WTC11 (cell line): Measurements from ENCODE around the gene ZNF771. TPM values are rescaled to one million over a fixed set of nuclear protein-coding genes. Genes with fewer than 3 reads are reported as not detected.

Source experiments
- ATAC-seq: fragments of 200-7000 bp; cut with Tn5 transposase; 2 replicates; pipeline ENCODE4 v1.10.0; 2021; ENCODE audit warnings: mild to moderate bottlenecking, moderate library complexity
- CTCF ChIA-PET: fragments of 300-600 bp; sonication (Branson Sonifier 250); formaldehyde crosslinking; loops from one replicate; lab custom pipeline; 2021; ENCODE audit warnings: antibody characterized with exemption; lab: Charles Lee
- POLR2A ChIA-PET: fragments of 350-600 bp; sonication (Branson Sonifier 250); formaldehyde crosslinking; loops from one replicate; lab custom pipeline; 2021; ENCODE audit warnings: antibody characterized with exemption; lab: Charles Lee
- DNase-seq: peaks from one replicate; pipeline ENCODE4 v3.0.0; 2021; ENCODE audit warnings: low spot score
- H3K27ac Mint-ChIP-seq: 2 replicates; pipeline ENCODE4 v1.8.0; 2021; ENCODE audit warnings: mixed read lengths
- H3K27me3 Mint-ChIP-seq: 2 replicates; pipeline ENCODE4 v1.8.0; 2021; ENCODE audit warnings: low read depth, mild to moderate bottlenecking, moderate library complexity, mixed read lengths
- H3K36me3 Mint-ChIP-seq: 2 replicates; pipeline ENCODE4 v1.8.0; 2021; ENCODE audit warnings: mixed read lengths
- H3K4me1 Mint-ChIP-seq: 2 replicates; pipeline ENCODE4 v1.8.0; 2022; ENCODE audit warnings: mixed read lengths
- H3K4me3 Mint-ChIP-seq: 2 replicates; pipeline ENCODE4 v1.8.0; 2021; ENCODE audit warnings: mild to moderate bottlenecking, moderate library complexity, mixed read lengths
- H3K9me3 Mint-ChIP-seq: 2 replicates; pipeline ENCODE4 v1.8.0; 2021; ENCODE audit warnings: mixed read lengths
- CREM ChIP-seq: sonication (generic); formaldehyde crosslinking; IDR thresholded peaks from 2 replicates; pipeline ENCODE4 v1.8.1; 2022; ENCODE audit warnings: mild to moderate bottlenecking, missing genetic modification reagents, moderate library complexity
- ESRRA ChIP-seq: sonication (generic); formaldehyde crosslinking; IDR thresholded peaks from 2 replicates; pipeline ENCODE4 v1.8.1; 2022; ENCODE audit warnings: mild to moderate bottlenecking, missing genetic modification reagents, borderline replicate concordance
- ETV6 ChIP-seq: sonication (generic); formaldehyde crosslinking; IDR thresholded peaks from 2 replicates; pipeline ENCODE4 v1.8.1; 2022; ENCODE audit warnings: mild to moderate bottlenecking, missing genetic modification reagents
- FOXK1 ChIP-seq: sonication (generic); formaldehyde crosslinking; IDR thresholded peaks from 2 replicates; pipeline ENCODE4 v1.8.0; 2022; ENCODE audit warnings: mild to moderate bottlenecking, moderate library complexity, missing genetic modification reagents
- FOXP1 ChIP-seq: sonication (generic); formaldehyde crosslinking; IDR thresholded peaks from 2 replicates; pipeline ENCODE4 v1.8.0; 2022; ENCODE audit warnings: missing genetic modification reagents, mild to moderate bottlenecking, moderate library complexity, borderline replicate concordance
- GABPB1 ChIP-seq: sonication (generic); formaldehyde crosslinking; IDR thresholded peaks from 2 replicates; pipeline ENCODE4 v1.8.1; 2023; ENCODE audit warnings: mild to moderate bottlenecking, missing genetic modification reagents
- JAZF1 ChIP-seq: fragments of 250-450 bp; sonication (Bioruptor Pico); IDR thresholded peaks from 2 replicates; pipeline ENCODE4 v1.9.0; 2021; ENCODE audit warnings: moderate library complexity, mild to moderate bottlenecking, inconsistent platforms
- JUN ChIP-seq: sonication (generic); formaldehyde crosslinking; IDR thresholded peaks from 2 replicates; pipeline ENCODE4 v1.8.0; 2023; ENCODE audit warnings: mild to moderate bottlenecking, missing genetic modification reagents
- NR3C1 ChIP-seq: sonication (generic); formaldehyde crosslinking; conservative IDR thresholded peaks from 2 replicates; pipeline ENCODE4 v1.8.1; 2023; ENCODE audit warnings: low read depth, mild to moderate bottlenecking, missing genetic modification reagents
- PRDM15 ChIP-seq: sonication (generic); formaldehyde crosslinking; IDR thresholded peaks from 2 replicates; pipeline ENCODE4 v1.8.0; 2022; ENCODE audit warnings: missing genetic modification reagents
- SP1 ChIP-seq: sonication (generic); formaldehyde crosslinking; conservative IDR thresholded peaks from 2 replicates; pipeline ENCODE4 v1.8.1; 2022; ENCODE audit warnings: missing genetic modification reagents
- ZNF396 ChIP-seq: fragments of 250-450 bp; sonication (Bioruptor Pico); IDR thresholded peaks from 2 replicates; pipeline ENCODE4 v1.8.0; 2021; ENCODE audit warnings: mild to moderate bottlenecking, moderate library complexity, borderline replicate concordance
- ZNF416 ChIP-seq: fragments of 250-450 bp; sonication (Bioruptor Pico); IDR thresholded peaks from 2 replicates; pipeline ENCODE4 v1.9.0; 2021; ENCODE audit warnings: mild to moderate bottlenecking, inconsistent platforms
- ZNF671 ChIP-seq: fragments of 250-450 bp; sonication (Bioruptor Pico); IDR thresholded peaks from 2 replicates; pipeline ENCODE4 v1.8.0; 2021; ENCODE audit warnings: mild to moderate bottlenecking
- ZSCAN18 ChIP-seq: fragments of 250-450 bp; sonication (Bioruptor Pico); IDR thresholded peaks from 2 replicates; pipeline ENCODE4 v2.1.2; 2022; ENCODE audit warnings: mild to moderate bottlenecking, moderate library complexity
- total RNA-seq: library from RNA; stranded (reverse); gene quantifications from 3 replicates; pipeline ENCODE4 v1.2.3, GENCODE V29; 2021
- TF ChIP-seq, protein P1 (sequence below): sonication (generic); formaldehyde crosslinking; IDR thresholded peaks from 2 replicates; pipeline ENCODE4 v1.8.1; 2023; ENCODE audit warnings: mild to moderate bottlenecking, missing genetic modification reagents
- TF ChIP-seq, protein P2 (sequence below): sonication (generic); formaldehyde crosslinking; IDR thresholded peaks from 2 replicates; pipeline ENCODE4 v1.8.0; 2022; ENCODE audit warnings: mild to moderate bottlenecking, missing genetic modification reagents
- TF ChIP-seq, protein P3 (sequence below): sonication (generic); formaldehyde crosslinking; IDR thresholded peaks from 2 replicates; pipeline ENCODE4 v1.8.1; 2023; ENCODE audit warnings: mild to moderate bottlenecking, missing genetic modification reagents
- TF ChIP-seq, protein P4 (sequence below): sonication (generic); formaldehyde crosslinking; IDR thresholded peaks from 2 replicates; pipeline ENCODE4 v1.8.1; 2023; ENCODE audit warnings: mild to moderate bottlenecking, moderate library complexity, missing genetic modification reagents
- TF ChIP-seq, protein P5 (sequence below): sonication (generic); formaldehyde crosslinking; IDR thresholded peaks from 2 replicates; pipeline ENCODE4 v1.8.0; 2022; ENCODE audit warnings: mild to moderate bottlenecking, missing genetic modification reagents
- TF ChIP-seq, protein P6 (sequence below): sonication (generic); formaldehyde crosslinking; conservative IDR thresholded peaks from 2 replicates; pipeline ENCODE4 v1.8.1; 2022; ENCODE audit warnings: mild to moderate bottlenecking, missing genetic modification reagents

Gene ZNF771
- total RNA-seq, 1 experiment from 2014 or later = 10.0 TPM

DNA sequence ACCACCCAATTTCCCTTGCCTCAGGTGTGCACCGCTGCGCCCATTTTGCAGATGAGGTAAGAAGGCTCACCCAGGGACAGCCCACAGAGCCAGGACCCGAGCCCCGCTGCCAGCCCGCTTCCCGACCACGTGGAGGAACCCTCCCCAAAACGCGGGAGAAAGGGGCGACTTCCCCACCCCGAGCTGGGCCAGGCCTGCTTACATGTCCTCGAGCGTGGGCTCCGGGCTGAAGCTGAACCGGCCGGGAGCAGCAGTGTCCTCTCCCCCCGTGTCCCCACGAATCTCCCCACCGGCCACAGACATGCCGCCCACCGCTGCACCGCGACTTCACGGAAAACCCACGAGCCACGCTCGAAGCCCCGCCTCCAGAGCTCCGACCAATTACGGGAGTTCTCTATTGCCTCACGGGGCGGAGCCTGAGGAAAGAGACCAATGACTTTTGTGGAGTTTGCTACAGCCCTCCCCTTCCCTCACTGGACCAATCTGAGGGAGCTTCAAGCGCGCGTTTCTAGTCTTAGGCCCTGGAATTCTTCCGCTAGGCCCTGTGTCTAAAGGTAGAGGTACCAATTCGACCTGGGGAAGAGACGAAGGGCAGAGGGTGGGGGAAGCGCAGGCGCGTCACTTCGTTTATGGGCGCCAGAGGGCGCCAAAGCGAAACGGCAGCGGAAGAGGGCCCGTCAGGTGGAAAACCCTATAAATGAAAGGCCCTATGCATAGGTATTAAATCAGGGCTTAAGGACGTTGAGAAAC lies 22.4 kb downstream of the ZNF771 start, which contains the start of gene DCTPP1 (continued):
- TF ChIP-seq ESRRA (no peak), SP1 (CRISPR knock-in tag) (peak; percentile 92), FOXP1 (CRISPR knock-in tag) (peak; percentile 39; the same call in 1 of the 2 replicates), JUN (CRISPR knock-in tag) (peak; percentile 55), ETV6 (peak; percentile 68), JAZF1 (CRISPR knock-in tag) (no peak), FOXK1 (CRISPR knock-in tag) (0 out of 2 replicates have a peak, but pooled peaks have one; percentile 46)
- TF ChIP-seq, protein P1, sequence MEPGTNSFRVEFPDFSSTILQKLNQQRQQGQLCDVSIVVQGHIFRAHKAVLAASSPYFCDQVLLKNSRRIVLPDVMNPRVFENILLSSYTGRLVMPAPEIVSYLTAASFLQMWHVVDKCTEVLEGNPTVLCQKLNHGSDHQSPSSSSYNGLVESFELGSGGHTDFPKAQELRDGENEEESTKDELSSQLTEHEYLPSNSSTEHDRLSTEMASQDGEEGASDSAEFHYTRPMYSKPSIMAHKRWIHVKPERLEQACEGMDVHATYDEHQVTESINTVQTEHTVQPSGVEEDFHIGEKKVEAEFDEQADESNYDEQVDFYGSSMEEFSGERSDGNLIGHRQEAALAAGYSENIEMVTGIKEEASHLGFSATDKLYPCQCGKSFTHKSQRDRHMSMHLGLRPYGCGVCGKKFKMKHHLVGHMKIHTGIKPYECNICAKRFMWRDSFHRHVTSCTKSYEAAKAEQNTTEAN (CRISPR knock-in tag) = 0 out of 2 replicates have a peak, but pooled peaks have one; percentile 43
- TF ChIP-seq, protein P2, sequence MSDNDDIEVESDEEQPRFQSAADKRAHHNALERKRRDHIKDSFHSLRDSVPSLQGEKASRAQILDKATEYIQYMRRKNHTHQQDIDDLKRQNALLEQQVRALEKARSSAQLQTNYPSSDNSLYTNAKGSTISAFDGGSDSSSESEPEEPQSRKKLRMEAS (CRISPR knock-in tag) = no peak
- TF ChIP-seq, protein P3, sequence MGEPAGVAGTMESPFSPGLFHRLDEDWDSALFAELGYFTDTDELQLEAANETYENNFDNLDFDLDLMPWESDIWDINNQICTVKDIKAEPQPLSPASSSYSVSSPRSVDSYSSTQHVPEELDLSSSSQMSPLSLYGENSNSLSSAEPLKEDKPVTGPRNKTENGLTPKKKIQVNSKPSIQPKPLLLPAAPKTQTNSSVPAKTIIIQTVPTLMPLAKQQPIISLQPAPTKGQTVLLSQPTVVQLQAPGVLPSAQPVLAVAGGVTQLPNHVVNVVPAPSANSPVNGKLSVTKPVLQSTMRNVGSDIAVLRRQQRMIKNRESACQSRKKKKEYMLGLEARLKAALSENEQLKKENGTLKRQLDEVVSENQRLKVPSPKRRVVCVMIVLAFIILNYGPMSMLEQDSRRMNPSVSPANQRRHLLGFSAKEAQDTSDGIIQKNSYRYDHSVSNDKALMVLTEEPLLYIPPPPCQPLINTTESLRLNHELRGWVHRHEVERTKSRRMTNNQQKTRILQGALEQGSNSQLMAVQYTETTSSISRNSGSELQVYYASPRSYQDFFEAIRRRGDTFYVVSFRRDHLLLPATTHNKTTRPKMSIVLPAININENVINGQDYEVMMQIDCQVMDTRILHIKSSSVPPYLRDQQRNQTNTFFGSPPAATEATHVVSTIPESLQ (CRISPR knock-in tag) = no peak

GRCh38 chr16:30430428-30430970 lies 23.1 kb downstream of the ZNF771 start:
- H3K9me3 Mint-ChIP-seq = no peaks in the 10 kb centered on the region
- H3K27ac Mint-ChIP-seq = no peak overlapping the region
- peak; percentile 53 for ATAC-seq
- H3K4me1 Mint-ChIP-seq = peaks cover 17% of the 10 kb centered on the region
- ChIA-PET POLR2A (interaction anchor here (0.9 to 1.5 kb wide), 10 partner anchors 9 to 185 kb away, joined by 3 to 15 read pairs (median 4); partner anchors contain the start of genes ZNF689 and ZNF785), CTCF (interaction anchor here (0.8 to 2.9 kb wide), 56 partner anchors 12 to 402 kb away, joined by 3 to 79 read pairs (median 9); partner anchors contain the start of genes ALDOA, CORO1A, FBRS and GDPD3)
- DNase-seq = peak; percentile 60
- H3K36me3 Mint-ChIP-seq = peaks cover 16% of the 10 kb centered on the region
- peaks cover 24% of the 10 kb centered on the region for H3K27me3 Mint-ChIP-seq
- no peak overlapping the region for H3K4me3 Mint-ChIP-seq
- TF ChIP-seq GABPB1 (peak; percentile 76; the same call in 1 of the 2 replicates), ZNF671 (no peak), NR3C1 (CRISPR knock-in tag) (no peak), ZNF416 (CRISPR knock-in tag) (no peak), CREM (no peak), PRDM15 (CRISPR knock-in tag) (no peak), ZNF396 (CRISPR knock-in tag) (no peak), ZSCAN18 (CRISPR knock-in tag) (no peak)
- TF ChIP-seq, protein P4, sequence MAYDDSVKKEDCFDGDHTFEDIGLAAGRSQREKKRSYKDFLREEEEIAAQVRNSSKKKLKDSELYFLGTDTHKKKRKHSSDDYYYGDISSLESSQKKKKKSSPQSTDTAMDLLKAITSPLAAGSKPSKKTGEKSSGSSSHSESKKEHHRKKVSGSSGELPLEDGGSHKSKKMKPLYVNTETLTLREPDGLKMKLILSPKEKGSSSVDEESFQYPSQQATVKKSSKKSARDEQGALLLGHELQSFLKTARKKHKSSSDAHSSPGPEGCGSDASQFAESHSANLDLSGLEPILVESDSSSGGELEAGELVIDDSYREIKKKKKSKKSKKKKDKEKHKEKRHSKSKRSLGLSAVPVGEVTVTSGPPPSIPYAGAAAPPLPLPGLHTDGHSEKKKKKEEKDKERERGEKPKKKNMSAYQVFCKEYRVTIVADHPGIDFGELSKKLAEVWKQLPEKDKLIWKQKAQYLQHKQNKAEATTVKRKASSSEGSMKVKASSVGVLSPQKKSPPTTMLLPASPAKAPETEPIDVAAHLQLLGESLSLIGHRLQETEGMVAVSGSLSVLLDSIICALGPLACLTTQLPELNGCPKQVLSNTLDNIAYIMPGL (CRISPR knock-in tag) = no peak
- TF ChIP-seq, protein P3 (CRISPR knock-in tag) = no peak
- TF ChIP-seq, protein P5, sequence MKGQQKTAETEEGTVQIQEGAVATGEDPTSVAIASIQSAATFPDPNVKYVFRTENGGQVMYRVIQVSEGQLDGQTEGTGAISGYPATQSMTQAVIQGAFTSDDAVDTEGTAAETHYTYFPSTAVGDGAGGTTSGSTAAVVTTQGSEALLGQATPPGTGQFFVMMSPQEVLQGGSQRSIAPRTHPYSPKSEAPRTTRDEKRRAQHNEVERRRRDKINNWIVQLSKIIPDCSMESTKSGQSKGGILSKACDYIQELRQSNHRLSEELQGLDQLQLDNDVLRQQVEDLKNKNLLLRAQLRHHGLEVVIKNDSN (CRISPR knock-in tag) = peak; percentile 83
- TF ChIP-seq, protein P6, sequence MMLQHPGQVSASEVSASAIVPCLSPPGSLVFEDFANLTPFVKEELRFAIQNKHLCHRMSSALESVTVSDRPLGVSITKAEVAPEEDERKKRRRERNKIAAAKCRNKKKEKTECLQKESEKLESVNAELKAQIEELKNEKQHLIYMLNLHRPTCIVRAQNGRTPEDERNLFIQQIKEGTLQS (CRISPR knock-in tag) = no peak
